Measurements from ENCODE around the gene GALR3.

DNA sequence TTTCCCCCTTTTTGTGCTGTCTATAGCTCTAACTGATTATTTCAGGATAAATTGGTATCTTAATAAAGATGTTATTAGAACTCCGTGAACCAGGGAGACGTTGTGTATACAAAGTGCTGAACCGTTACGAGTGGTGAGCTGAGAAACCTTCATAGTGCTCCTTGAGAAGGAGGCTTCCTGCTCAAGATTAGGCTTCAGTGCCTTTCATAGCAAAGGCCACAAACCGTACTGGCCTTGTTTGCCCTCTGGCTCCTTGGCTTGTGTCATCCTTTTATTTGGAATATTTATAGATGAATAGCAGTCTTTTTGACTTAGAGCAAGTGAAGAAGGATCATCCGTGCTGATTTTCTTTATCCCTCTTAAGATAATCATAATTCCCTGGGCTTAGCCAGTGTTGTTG, 42.3 kb downstream of the GALR3 start:
- no peak for TF ChIP-seq EZH2 (IDR thresholded peaks at IDR 0.05; ENCODE audit: borderline replicate concordance)
- TF ChIP-seq, protein P1, sequence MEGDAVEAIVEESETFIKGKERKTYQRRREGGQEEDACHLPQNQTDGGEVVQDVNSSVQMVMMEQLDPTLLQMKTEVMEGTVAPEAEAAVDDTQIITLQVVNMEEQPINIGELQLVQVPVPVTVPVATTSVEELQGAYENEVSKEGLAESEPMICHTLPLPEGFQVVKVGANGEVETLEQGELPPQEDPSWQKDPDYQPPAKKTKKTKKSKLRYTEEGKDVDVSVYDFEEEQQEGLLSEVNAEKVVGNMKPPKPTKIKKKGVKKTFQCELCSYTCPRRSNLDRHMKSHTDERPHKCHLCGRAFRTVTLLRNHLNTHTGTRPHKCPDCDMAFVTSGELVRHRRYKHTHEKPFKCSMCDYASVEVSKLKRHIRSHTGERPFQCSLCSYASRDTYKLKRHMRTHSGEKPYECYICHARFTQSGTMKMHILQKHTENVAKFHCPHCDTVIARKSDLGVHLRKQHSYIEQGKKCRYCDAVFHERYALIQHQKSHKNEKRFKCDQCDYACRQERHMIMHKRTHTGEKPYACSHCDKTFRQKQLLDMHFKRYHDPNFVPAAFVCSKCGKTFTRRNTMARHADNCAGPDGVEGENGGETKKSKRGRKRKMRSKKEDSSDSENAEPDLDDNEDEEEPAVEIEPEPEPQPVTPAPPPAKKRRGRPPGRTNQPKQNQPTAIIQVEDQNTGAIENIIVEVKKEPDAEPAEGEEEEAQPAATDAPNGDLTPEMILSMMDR (IDR thresholded peaks at IDR 0.05; ENCODE audit: poor library complexity) = no peak
